Fibroblast of the aortic adventitia (primary cell): ENCODE measurements around the gene TBXAS1. TPM values are rescaled to one million over a fixed set of nuclear protein-coding genes. Genes with fewer than 3 reads are reported as not detected.

Source experiments
- DNase-seq: peaks from one replicate; pipeline ENCODE4 v3.0.0-alpha.2; 2010; ENCODE audit warnings: low read depth
- H3K4me3 ChIP-seq: 2 replicates; pipeline ENCODE4 v1.5.1; 2011; ENCODE audit warnings: low read depth, mild to moderate bottlenecking, control low read depth, low read length, moderate library complexity
- CTCF ChIP-seq: IDR thresholded peaks from 2 replicates; pipeline ENCODE4 v1.5.1; 2011; ENCODE audit warnings: mild to moderate bottlenecking, low read length, control low read depth, inconsistent platforms; ENCODE audit not compliant: insufficient read depth
- total RNA-seq: library from RNA; depleted of rRNA; stranded (reverse); fragments of >200 nt; gene quantifications from 2 replicates; pipeline ENCODE4 v1.2.3, GENCODE V29; 2012; ENCODE audit warnings: low replicate concordance

The TBXAS1 gene
- total RNA-seq, 1 donor: 2.4 TPM

- no peak for TF ChIP-seq CTCF
- no peak overlapping the region for H3K4me3 ChIP-seq
- DNase-seq: no peak
Measured at GRCh38 chr7:140042386-140042670, 213.3 kb downstream of the TBXAS1 start.

GRCh38 chr7:140044251-140044650 is 215.2 kb downstream of the TBXAS1 start:
- DNase-seq: no peak
- no peak for TF ChIP-seq CTCF
- H3K4me3 ChIP-seq: no peak overlapping the region

GRCh38 chr7:140045697-140046096 is 216.6 kb downstream of the TBXAS1 start:
- H3K4me3 ChIP-seq: no peak overlapping the region
- DNase-seq: no peak
- TF ChIP-seq CTCF: no peak

DNA sequence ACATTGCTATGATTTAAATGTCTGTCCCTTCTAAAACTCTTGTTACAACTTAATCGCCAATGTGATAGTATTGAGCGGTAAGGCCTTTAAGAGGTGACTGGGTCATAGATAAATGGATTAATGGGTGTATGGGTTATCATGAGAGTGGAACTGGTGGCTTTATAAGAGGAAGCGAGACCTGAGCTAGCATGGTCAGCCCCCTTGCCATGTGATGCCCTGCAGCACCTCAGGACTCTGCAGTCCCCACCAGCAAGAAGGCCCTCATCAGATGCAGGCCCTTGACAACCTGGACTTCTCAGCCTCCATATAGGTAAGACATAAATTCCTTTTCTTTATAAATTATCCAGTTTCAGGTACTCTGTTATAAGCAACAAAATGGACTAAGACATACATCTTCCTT is 218.1 kb downstream of the TBXAS1 start:
- no peak overlapping the region for H3K4me3 ChIP-seq
- no peak for DNase-seq
- no peak for TF ChIP-seq CTCF

DNA sequence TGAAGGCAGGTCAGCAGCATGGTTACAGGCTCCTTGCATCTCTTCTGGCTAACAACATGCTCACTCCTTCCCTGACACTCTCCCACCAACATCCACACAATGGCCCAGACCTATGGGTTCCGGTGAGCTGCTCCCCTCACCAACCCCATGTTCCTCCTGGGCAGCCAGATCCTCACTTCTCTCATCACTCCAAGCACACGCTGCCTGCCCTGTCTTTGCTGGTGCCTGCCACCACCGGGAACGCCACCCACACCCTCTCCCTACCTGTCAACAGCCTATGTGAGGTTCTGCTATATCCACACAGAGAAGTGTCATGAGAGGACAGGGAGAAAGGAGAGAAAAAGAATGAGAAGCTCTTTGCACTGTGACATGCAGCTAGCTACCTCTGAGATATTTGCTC is 219.1 kb downstream of the TBXAS1 start:
- no peak for TF ChIP-seq CTCF
- DNase-seq: no peak
- no peak overlapping the region for H3K4me3 ChIP-seq

- no peak for DNase-seq
- no peak overlapping the region for H3K4me3 ChIP-seq
- TF ChIP-seq CTCF: no peak
Measured at GRCh38 chr7:140048989-140049338, 219.9 kb downstream of the TBXAS1 start.

- no peak overlapping the region for H3K4me3 ChIP-seq
- peak; percentile 57 for DNase-seq
- TF ChIP-seq CTCF: no peak
Measured at GRCh38 chr7:140049339-140050024, 220.4 kb downstream of the TBXAS1 start.
